Fibroblast of upper back skin (primary cell): ENCODE data around the gene C6orf62.
"Not testable (repeated sequence)": the region's sequence is repeated elsewhere in the genome, so short reads cannot be mapped to it uniquely, and the experiment has no call there.

Experiments
- DNase-seq: peaks from one replicate; pipeline ENCODE4 v3.0.0-alpha.2; 2013

Gene C6orf62

GRCh38 chr6:24742216-24742738, 23.3 kb upstream of the C6orf62 start:
- DNase-seq, result no peak

- no peak for DNase-seq
Observed at GRCh38 chr6:24740861-24741260, 21.9 kb upstream of the C6orf62 start.

GRCh38 chr6:24738741-24739140, 19.8 kb upstream of the C6orf62 start:
- DNase-seq, result no peak

GRCh38 chr6:24734710-24735109, 15.8 kb upstream of the C6orf62 start:
- DNase-seq, result not testable (repeated sequence)

- no peak for DNase-seq
Observed at GRCh38 chr6:24734166-24734565, 15.2 kb upstream of the C6orf62 start.

- not testable (repeated sequence) for DNase-seq
Observed at GRCh38 chr6:24731456-24732134, 12.6 kb upstream of the C6orf62 start.

- not testable (repeated sequence) for DNase-seq
Observed at GRCh38 chr6:24730653-24731052, 11.7 kb upstream of the C6orf62 start.

- no peak for DNase-seq
Observed at GRCh38 chr6:24723270-24723669, 4.3 kb upstream of the C6orf62 start.

GRCh38 chr6:24721461-24722215, 2.7 kb upstream of the C6orf62 start:
- no peak for DNase-seq

- peak; percentile 100 for DNase-seq
Observed at GRCh38 chr6:24720604-24721460, 1.9 kb upstream of the C6orf62 start.

- peak; percentile 43 for DNase-seq
Observed at GRCh38 chr6:24720131-24720603, 1.2 kb upstream of the C6orf62 start.

- DNase-seq, result no peak
Observed at GRCh38 chr6:24718449-24719124, 367 bp downstream of the C6orf62 start.

GRCh38 chr6:24716602-24717148, 2.3 kb downstream of the C6orf62 start:
- DNase-seq, result not testable (repeated sequence)

- DNase-seq, result no peak
Observed at GRCh38 chr6:24710519-24711303, 8.2 kb downstream of the C6orf62 start.

- no peak for DNase-seq
Observed at GRCh38 chr6:24709014-24709711, 9.8 kb downstream of the C6orf62 start.

GRCh38 chr6:24708612-24709011, 10.3 kb downstream of the C6orf62 start:
- no peak for DNase-seq

GRCh38 chr6:24704468-24704867, 14.5 kb downstream of the C6orf62 start:
- DNase-seq, result no peak

- DNase-seq, result no peak
Observed at GRCh38 chr6:24702720-24703282, 16.2 kb downstream of the C6orf62 start.

- DNase-seq, result peak; percentile 6
Observed at GRCh38 chr6:24699521-24700359, 19.2 kb downstream of the C6orf62 start.
